ENCODE results near the gene TMEM121B.

TMEM121B gene

DNA sequence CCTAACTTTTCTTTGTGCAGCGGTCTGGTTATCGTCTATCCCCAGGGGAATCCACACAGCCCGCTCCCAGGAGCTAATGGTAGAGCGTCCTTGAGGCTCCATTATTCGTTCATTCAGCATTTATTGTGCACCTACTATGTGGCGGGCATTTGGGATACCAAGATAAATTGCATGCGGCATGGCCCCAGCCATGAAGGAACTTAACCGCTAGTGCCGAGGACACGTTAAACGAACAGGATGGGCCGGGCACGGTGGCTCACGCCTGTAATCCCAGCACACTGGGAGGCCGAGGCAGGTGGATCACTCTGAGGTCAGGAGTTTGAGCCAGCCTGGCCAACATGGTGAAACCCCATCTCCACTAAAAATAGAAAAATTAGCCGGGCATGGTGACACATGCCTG is 11.2 kb downstream of the TMEM121B start:
- no peak for DNase-seq

GRCh38 chr22:17109113-17109865 is 11.9 kb downstream of the TMEM121B start:
- no peak for DNase-seq

- no peak for DNase-seq
Measured at GRCh38 chr22:17108256-17109112, 12.7 kb downstream of the TMEM121B start.

DNA sequence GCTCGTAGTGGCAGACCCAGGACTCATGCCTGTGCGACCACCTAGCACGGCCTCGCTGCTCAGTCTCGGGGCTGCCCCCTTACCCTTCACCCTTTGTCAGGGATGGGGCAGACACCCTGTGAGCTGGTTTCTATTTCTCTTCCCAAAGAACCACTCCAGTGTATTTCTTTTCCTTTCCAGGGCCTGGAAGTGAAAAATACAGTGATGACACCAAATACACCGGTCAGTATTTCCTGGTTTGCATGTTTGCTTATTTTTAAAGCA is 13.7 kb downstream of the TMEM121B start:
- DNase-seq, result no peak

DNA sequence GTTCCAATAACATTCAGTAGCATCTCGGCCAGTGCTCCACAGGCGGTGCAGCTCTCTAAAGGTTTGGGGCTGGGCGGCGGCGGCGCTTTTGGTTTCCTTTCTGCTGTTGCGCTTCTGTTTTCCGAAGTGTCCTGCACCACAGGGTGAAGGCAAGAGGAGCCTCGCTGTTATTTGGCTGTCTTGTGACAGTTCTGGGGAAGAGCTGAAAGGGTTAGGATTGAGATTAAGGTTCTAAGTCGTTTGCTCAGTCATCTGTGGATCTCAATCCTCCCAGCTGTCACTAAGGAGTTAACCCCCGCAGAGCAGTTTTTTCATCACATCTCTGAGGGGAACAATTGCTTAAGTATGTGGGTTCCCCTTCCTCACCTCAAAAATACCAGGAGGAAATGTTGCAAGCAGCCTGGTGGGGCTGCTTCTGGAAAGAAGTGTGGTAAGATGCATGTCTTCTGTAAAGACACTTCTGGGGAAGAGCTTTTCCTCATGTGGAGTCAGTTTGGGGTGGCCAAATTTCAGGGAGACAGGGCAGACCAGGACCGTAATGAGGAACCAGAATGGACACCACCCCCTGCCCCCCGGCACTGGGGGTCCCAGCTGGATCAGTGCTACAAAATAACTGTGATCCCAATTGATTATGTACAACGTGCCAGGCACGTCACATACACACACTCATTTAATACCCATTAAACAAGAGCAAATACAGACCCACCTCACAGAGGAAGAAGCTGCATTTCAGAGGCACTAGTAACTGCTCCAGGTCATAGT is 14.2 kb downstream of the TMEM121B start:
- DNase-seq, result no peak

DNA sequence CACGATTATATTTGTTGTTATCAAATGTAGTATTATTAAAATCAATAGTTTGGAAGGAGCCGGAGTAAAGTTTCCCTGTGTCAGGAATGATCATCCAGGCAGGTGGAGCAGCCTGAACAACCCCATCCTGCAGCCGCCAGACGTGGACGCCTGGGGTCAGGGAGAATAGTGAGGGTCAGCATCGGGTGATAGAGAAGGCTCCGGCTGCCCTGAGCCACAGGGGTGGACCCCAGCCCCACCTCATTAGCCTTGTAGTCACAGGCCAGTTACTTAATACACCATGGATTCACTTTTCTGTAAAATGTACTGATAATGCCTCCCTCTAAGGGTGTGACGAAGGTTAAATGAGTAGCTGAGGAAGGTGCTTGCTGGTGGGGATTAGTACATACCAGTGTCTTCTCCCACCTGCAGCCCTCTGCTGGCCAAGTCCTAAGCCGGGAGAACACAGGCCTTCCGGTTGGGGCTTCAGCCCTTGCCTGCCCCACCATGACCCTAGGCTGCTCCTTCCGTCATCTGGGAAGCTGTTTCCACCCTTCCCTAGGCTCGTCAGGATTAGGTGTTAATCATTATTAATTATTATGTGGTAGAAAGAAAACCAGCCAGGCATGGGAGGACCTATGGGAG is 14.9 kb downstream of the TMEM121B start:
- no peak for DNase-seq

DNA sequence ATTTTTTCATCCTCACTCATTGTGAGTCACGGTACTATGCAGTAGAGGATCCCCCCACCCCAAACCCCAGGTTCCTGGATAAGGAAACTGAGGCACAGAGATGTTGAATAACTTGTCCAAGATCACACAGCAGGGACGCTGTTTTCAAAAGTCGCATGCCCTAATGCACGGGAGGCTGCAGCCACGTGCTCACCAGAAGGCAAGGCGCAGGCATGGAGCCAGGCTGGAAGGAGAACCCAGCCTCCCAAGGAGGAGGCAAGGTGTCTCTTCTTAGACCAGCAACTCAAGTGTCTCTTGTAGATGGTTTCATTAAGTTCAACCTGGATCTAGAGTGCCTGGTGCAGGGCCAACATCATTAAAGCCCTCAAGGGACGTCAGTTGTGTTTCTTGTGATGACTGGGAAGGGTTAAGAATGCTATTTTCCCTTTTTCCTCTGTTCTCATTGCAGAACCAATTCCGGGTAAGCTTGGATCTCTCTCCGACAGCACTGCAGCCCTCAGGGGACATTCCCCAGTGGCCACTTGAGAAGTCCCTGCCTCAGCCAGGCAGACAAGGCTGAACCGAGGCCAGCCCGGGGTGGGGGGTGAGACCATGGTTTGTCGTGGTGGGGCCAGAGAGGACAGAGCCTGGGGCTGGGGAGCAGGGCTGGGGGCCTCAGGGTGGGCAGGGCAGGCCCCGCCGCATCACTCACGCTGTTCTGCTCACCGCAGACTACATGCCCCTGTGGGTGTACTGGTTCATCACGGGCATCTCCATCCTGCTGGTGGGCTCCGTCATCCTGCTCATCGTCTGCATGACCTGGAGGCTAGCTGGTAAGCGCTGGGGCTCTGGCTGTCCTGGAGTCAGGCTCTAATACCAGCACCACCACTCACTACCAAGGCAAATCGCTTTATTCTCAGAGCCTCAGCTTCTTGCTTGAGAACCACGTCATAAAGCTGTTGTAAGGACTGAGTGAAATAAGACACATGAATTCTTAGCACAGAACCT is 15.7 kb downstream of the TMEM121B start:
- DNase-seq, result no peak

DNA sequence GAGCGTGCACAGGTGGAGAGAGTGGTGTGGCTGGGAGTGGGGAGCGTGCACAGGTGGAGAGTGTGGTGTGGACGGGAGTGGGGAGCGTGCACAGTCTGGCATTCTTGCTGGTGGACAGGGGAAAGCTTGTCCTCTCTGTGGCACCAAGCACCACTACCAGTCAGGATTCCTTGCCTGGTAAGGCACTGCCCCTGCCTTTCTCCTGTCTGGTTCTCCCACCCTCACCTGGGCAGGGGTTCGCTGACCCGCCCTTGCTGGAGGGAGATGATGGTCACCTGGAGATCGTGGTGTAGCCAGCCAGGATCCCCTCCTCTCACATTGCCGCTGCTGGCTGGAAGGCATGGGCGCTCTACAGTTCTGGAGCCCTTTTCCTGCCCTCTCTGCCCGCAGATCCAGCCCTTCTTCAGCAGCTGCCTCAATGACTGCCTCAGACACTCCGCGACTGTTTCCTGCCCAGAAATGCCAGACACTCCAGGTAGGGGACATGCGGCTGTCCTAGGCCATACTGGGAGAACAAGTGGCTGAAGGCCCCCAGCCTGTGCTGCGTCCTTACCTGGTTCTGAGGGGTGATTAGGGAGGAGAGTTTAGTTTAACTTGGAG is 16.7 kb downstream of the TMEM121B start:
- no peak for DNase-seq

DNA sequence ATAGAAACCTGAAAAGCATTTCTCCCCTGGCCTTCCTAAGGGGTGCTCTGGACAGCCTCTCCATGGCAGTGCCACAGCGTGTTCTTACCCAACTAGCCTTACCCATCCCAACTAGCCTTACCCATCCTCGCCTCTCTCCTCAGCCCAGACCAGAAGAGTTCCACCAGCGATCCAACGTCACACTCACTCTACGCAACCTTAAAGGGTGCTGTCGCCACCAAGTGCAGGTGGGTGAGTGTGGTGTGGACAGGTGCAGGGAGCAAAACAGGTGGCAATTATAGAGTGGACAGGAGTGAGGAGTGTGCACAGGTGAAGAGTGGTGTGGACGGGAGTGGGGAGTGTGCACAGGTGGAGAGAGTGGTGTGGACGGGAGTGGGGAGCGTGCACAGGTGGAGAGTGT is 17.8 kb downstream of the TMEM121B start:
- DNase-seq, result no peak

GRCh38 chr22:17102297-17102667 is 18.9 kb downstream of the TMEM121B start:
- DNase-seq, result no peak

GRCh38 chr22:17101475-17102296 is 19.5 kb downstream of the TMEM121B start:
- DNase-seq, result no peak

DNA sequence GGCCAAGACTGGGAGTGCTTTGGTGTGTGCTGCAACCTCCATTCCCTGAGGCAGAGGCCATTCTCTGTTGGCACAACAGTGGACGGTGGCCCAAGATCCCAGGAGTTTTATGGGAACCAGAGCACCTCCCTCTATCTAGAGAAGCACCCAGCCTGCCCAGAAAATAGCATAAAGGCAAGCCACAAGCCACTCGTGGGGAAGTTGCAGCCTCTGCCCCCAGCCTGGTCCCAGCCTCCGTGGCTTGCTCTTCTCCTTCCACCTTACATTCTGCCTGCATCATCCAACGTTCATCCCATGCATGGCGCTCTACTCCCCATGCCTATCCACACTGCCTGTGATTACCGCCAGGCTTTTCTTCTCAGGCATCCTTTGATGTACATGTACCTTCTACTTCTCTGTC is 20.5 kb downstream of the TMEM121B start:
- no peak for DNase-seq

DNA sequence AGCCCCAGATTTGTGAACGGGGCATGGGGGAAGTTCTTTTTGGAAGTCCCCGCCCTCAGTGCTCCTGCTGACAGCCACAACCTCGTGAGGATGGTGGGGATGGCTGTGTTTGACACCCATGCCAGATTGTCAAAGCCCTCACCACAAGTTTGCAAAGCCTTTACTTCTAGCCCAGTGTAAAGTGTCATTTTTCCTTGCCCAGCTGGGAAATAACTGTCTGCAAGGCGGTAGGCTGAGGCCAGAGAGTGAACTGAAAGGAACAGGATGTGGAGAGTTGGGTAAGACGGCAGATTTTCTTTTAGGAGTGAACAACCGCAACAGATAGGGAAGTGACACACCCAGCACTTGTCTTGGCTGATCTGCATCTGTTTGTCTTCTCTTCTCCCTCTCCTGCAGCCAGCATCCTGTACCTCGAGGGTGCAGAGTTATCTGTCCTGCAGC is 22.8 kb downstream of the TMEM121B start:
- no peak for DNase-seq

DNA sequence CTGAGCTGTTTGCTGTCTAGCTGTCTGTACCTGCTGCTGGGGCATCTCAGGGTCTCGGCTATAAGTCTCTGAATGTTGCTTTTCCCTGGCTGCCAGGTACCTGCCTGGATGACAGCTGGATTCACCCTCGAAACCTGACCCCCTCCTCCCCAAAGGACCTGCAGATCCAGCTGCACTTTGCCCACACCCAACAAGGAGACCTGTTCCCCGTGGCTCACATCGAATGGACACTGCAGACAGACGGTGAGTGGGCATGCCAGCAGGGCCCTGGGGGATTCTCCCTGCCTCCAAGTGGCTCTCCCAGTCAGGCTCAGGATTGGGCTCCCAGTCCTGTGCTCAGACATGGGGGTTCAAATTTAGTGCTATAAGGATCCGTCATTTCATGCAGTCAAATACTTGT is 23.5 kb downstream of the TMEM121B start:
- DNase-seq, result no peak

DNA sequence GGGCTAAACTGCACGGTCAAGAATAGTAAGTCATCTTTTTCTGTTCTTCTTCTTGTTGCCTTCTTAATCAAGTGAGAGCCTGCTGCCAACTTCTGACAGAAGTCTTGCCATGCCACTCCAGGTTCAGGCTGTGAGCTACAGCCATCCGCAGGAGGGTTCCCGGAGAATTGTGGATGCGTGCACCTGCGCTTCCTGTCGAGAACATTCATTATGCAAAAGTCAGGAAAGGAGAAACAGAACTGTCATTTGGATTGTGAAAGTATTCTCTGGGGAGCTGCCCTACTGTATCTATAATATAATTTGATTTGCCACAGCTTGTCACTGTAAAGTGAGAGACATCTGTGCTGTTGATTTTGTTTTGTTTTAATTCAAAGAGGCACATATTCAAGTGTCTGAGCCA is 24.1 kb downstream of the TMEM121B start:
- no peak for DNase-seq

- DNase-seq, result no peak
Measured at GRCh38 chr22:17096071-17096470, 25.1 kb downstream of the TMEM121B start.

- no peak for DNase-seq
Measured at GRCh38 chr22:17095538-17095937, 25.6 kb downstream of the TMEM121B start.

GRCh38 chr22:17093081-17093480 is 28.1 kb downstream of the TMEM121B start:
- DNase-seq, result no peak

GRCh38 chr22:17091851-17092250 is 29.3 kb downstream of the TMEM121B start:
- DNase-seq, result no peak

DNA sequence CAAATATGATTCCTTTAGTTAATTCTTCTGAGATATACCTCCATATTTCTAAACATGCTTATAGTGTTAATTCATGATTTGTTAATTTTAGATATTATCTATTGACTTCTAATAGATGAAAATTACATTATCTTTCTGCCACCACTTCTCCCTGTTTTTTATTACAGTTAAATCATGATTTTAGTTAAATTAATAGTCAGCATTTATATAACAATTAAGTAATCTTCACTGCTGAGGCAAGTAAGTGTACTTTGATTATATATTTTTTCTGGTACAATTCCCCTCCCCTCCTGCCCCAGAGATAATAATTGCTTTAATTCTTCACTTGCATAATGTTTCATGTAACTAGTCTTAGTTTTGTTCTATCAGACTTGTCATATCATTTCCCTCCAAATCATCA is 30.6 kb downstream of the TMEM121B start:
- DNase-seq, result no peak
